SIG-M5 treated with dmso at 0.1 percent for 504 hours (cell line): ENCODE measurements around the gene SLC41A1.

Experiments used
- DNase-seq: peaks from one replicate; lab custom pipeline; 2025; ENCODE audit not compliant: unreplicated experiment; lab: John Stamatoyannopoulos, UW

Gene SLC41A1

GRCh38 chr1:205760606-205761005 lies 52.4 kb downstream of the SLC41A1 start:
- DNase-seq, result no peak

GRCh38 chr1:205756552-205756951 lies 56.4 kb downstream of the SLC41A1 start:
- no peak for DNase-seq

- no peak for DNase-seq
Measured at GRCh38 chr1:205754857-205755256, 58.1 kb downstream of the SLC41A1 start.

- DNase-seq, result no peak
Measured at GRCh38 chr1:205751036-205751651, 61.9 kb downstream of the SLC41A1 start.

- peak; percentile 100 for DNase-seq
Measured at GRCh38 chr1:205750138-205751035, 62.6 kb downstream of the SLC41A1 start, which contains the start of gene NUCKS1. NUCKS1 (minus strand) TSS chr1:205750182; CDS start chr1:205749973, 209 bp downstream.

GRCh38 chr1:205749234-205750137 lies 63.5 kb downstream of the SLC41A1 start:
- DNase-seq, result peak; percentile 95

GRCh38 chr1:205748403-205749233 lies 64.4 kb downstream of the SLC41A1 start:
- peak; percentile 95 for DNase-seq

- no peak for DNase-seq
Measured at GRCh38 chr1:205746757-205747412, 66.1 kb downstream of the SLC41A1 start.

GRCh38 chr1:205744403-205744802 lies 68.6 kb downstream of the SLC41A1 start:
- no peak for DNase-seq

GRCh38 chr1:205743977-205744376 lies 69.0 kb downstream of the SLC41A1 start:
- DNase-seq, result no peak

- no peak for DNase-seq
Measured at GRCh38 chr1:205741681-205742080, 71.3 kb downstream of the SLC41A1 start.

- DNase-seq, result no peak
Measured at GRCh38 chr1:205739348-205740160, 73.4 kb downstream of the SLC41A1 start.
